Activated naive CD4-positive, alpha-beta T cell treated with anti-CD3 and anti-CD28 coated beads, Interleukin-2, amount 50 U/mL, for 72 hours (primary cell): ENCODE results near the gene PDK4. TPM values are rescaled to one million over a fixed set of nuclear protein-coding genes. Genes with fewer than 3 reads are reported as not detected.
"Not testable (repeated sequence)": the region's sequence is repeated elsewhere in the genome, so short reads cannot be mapped to it uniquely, and the experiment has no call there.

Experiments used
- ATAC-seq, 2 donors: fragments of 150-1000 bp; cut with Tn5 transposase; 2 replicates each; pipeline ENCODE4 v1.10.0; 2021; ENCODE audit warnings: mild to moderate bottlenecking in 2 of 2, moderate library complexity in 2 of 2
- DNase-seq, 2 donors: peaks; one replicate each; pipeline ENCODE4 v3.0.0; 2021 to 2022; ENCODE audit warnings: low spot score in 2 of 2
- H3K27ac Mint-ChIP-seq, 2 donors: one replicate each; pipeline ENCODE4 v1.8.0; 2022; ENCODE audit warnings: mild to moderate bottlenecking in 2 of 2, mixed read lengths in 2 of 2
- H3K36me3 Mint-ChIP-seq, 2 donors: one replicate each; pipeline ENCODE4 v1.8.0; 2022; ENCODE audit warnings: mixed read lengths in 2 of 2
- H3K9me3 Mint-ChIP-seq, 2 donors: one replicate each; pipeline ENCODE4 v1.8.0; 2022; ENCODE audit warnings: mixed read lengths in 2 of 2
- total RNA-seq, 2 donors: library from RNA; stranded (reverse); gene quantifications; one replicate each; pipeline ENCODE4 v1.2.3, GENCODE V29; 2022

Gene PDK4
- total RNA-seq, 2 donors from 2014 or later = not detected

- no peak for ATAC-seq
- DNase-seq = no peak
- no peak overlapping the region for H3K27ac Mint-ChIP-seq
- no peaks in the 10 kb centered on the region for H3K36me3 Mint-ChIP-seq
- no peaks in the 10 kb centered on the region for H3K9me3 Mint-ChIP-seq
These were observed 9.4 kb downstream of the PDK4 start for GRCh38 chr7:95586951-95587301.

- no peak overlapping the region for H3K27ac Mint-ChIP-seq
- H3K9me3 Mint-ChIP-seq = no peaks in the 10 kb centered on the region
- ATAC-seq = no peak
- DNase-seq = no peak
- H3K36me3 Mint-ChIP-seq = no peaks in the 10 kb centered on the region
These were observed 10.9 kb downstream of the PDK4 start for GRCh38 chr7:95585426-95585789.

- ATAC-seq = no peak
- no peaks in the 10 kb centered on the region for H3K36me3 Mint-ChIP-seq
- no peak for DNase-seq
- no peak overlapping the region for H3K27ac Mint-ChIP-seq
- H3K9me3 Mint-ChIP-seq = no peaks in the 10 kb centered on the region
These were observed 11.4 kb downstream of the PDK4 start for GRCh38 chr7:95584769-95585425.

GRCh38 chr7:95583834-95584621, 12.3 kb downstream of the PDK4 start:
- Mint-ChIP-seq H3K9me3 (no peaks in the 10 kb centered on the region), H3K36me3 (no peaks in the 10 kb centered on the region), H3K27ac (no peak overlapping the region)
- no peak for ATAC-seq
- no peak for DNase-seq

- Mint-ChIP-seq H3K36me3 (no peaks in the 10 kb centered on the region), H3K9me3 (no peaks in the 10 kb centered on the region), H3K27ac (no peak overlapping the region)
- DNase-seq (no peak), ATAC-seq (no peak)
These were observed 13.6 kb downstream of the PDK4 start for GRCh38 chr7:95582578-95583293.

- no peak overlapping the region for H3K27ac Mint-ChIP-seq
- no peaks in the 10 kb centered on the region for H3K9me3 Mint-ChIP-seq
- H3K36me3 Mint-ChIP-seq = no peaks in the 10 kb centered on the region
- no peak for ATAC-seq
- no peak for DNase-seq
These were observed 14.8 kb downstream of the PDK4 start for GRCh38 chr7:95581467-95581866.

GRCh38 chr7:95579318-95579717, 17.0 kb downstream of the PDK4 start:
- DNase-seq = no peak
- Mint-ChIP-seq H3K36me3 (peaks cover 0 to 5% of the 10 kb centered on the region in 2 donors), H3K27ac (no peak overlapping the region), H3K9me3 (peaks cover 0 to 5% of the 10 kb centered on the region in 2 donors)
- ATAC-seq = no peak

GRCh38 chr7:95578299-95578855, 17.9 kb downstream of the PDK4 start:
- H3K27ac Mint-ChIP-seq = no peak overlapping the region
- peaks cover 0 to 5% of the 10 kb centered on the region in 2 donors for H3K9me3 Mint-ChIP-seq
- peaks cover 0 to 5% of the 10 kb centered on the region in 2 donors for H3K36me3 Mint-ChIP-seq
- ATAC-seq (no peak), DNase-seq (no peak)

GRCh38 chr7:95577137-95577536, 19.2 kb downstream of the PDK4 start:
- DNase-seq (no peak), ATAC-seq (no peak)
- H3K9me3 Mint-ChIP-seq = peaks cover 5 to 6% of the 10 kb centered on the region in 2 donors
- H3K27ac Mint-ChIP-seq = no peak overlapping the region
- peaks cover 0 to 5% of the 10 kb centered on the region in 2 donors for H3K36me3 Mint-ChIP-seq

GRCh38 chr7:95569720-95570119, 26.6 kb downstream of the PDK4 start:
- ATAC-seq (no peak), DNase-seq (no peak)
- H3K9me3 Mint-ChIP-seq = peaks cover 3 to 6% of the 10 kb centered on the region in 2 donors
- H3K27ac Mint-ChIP-seq = no peak overlapping the region
- H3K36me3 Mint-ChIP-seq = no peaks in the 10 kb centered on the region

GRCh38 chr7:95560674-95561073, 35.6 kb downstream of the PDK4 start:
- H3K27ac Mint-ChIP-seq = no peak overlapping the region
- ATAC-seq = no peak
- H3K36me3 Mint-ChIP-seq = peaks cover 0 to 4% of the 10 kb centered on the region in 2 donors
- DNase-seq = no peak
- H3K9me3 Mint-ChIP-seq = peaks cover 0 to 7% of the 10 kb centered on the region in 2 donors

- H3K9me3 Mint-ChIP-seq = peaks cover 0 to 4% of the 10 kb centered on the region in 2 donors
- no peak for DNase-seq
- no peak for ATAC-seq
- no peak overlapping the region for H3K27ac Mint-ChIP-seq
- H3K36me3 Mint-ChIP-seq = peaks cover 0 to 4% of the 10 kb centered on the region in 2 donors
These were observed 37.5 kb downstream of the PDK4 start for GRCh38 chr7:95558864-95559263.

GRCh38 chr7:95556777-95557176, 39.5 kb downstream of the PDK4 start:
- Mint-ChIP-seq H3K36me3 (peaks cover 0 to 4% of the 10 kb centered on the region in 2 donors), H3K9me3 (peaks cover 0 to 4% of the 10 kb centered on the region in 2 donors), H3K27ac (no peak overlapping the region)
- ATAC-seq (no peak), DNase-seq (no peak)

- ATAC-seq = no peak
These were observed 42.4 kb downstream of the PDK4 start for GRCh38 chr7:95553939-95554338.

GRCh38 chr7:95552010-95552926, 44.0 kb downstream of the PDK4 start:
- H3K36me3 Mint-ChIP-seq, ATAC-seq, H3K27ac Mint-ChIP-seq, DNase-seq, H3K9me3 Mint-ChIP-seq: not testable (repeated sequence)

More at GRCh38 chr7:95553939-95554338, 42.4 kb downstream of the PDK4 start:
- Mint-ChIP-seq H3K9me3 (no peaks in the 10 kb centered on the region), H3K36me3 (no peaks in the 10 kb centered on the region), H3K27ac (no peak overlapping the region)
- DNase-seq = no peak

GRCh38 chr7:95550546-95550945, 45.8 kb downstream of the PDK4 start:
- Mint-ChIP-seq H3K36me3 (no peaks in the 10 kb centered on the region), H3K27ac (no peak overlapping the region), H3K9me3 (no peaks in the 10 kb centered on the region)
- ATAC-seq (no peak), DNase-seq (no peak)
